ENCODE measurements around the gene OTOP3. TPM values are rescaled to one million over a fixed set of nuclear protein-coding genes. Genes with fewer than 3 reads are reported as not detected.

The OTOP3 gene
- total RNA-seq, 1 experiment from 2014 or later, result not detected

GRCh38 chr17:74888469-74888868 is 47.2 kb upstream of the OTOP3 start:
- Mint-ChIP-seq H3K27me3 (ENCODE audit: low read depth) (peaks cover 40% of the 10 kb centered on the region), H3K27ac (no peak overlapping the region), H3K36me3 (no peaks in the 10 kb centered on the region), H3K4me1 (peaks cover 4% of the 10 kb centered on the region; the same call in 1 of the 2 replicates), H3K4me3 (no peak overlapping the region), H3K9me3 (peaks cover 3% of the 10 kb centered on the region; the same call in 1 of the 2 replicates)
- DNase-seq (ENCODE audit: low spot score), result no peak
- ATAC-seq, result no peak
- CTCF ChIA-PET, result interaction anchor here (0.6 to 2.1 kb wide), 4 partner anchors 22 to 151 kb away, joined by 3 to 6 read pairs (median 4); no protein-coding TSS in a partner anchor
- POLR2A ChIA-PET, result interaction anchor here (0.7 to 1.5 kb wide), 2 partner anchors 16 to 112 kb away, joined by 3 read pairs; partner anchors contain the start of genes FDXR and NAT9
- TF ChIP-seq HMGXB4 (CRISPR knock-in tag; IDR thresholded peaks at IDR 0.05), result no peak
- TF ChIP-seq NR3C1 (CRISPR knock-in tag; conservative IDR thresholded peaks at IDR 0.05; ENCODE audit: low read depth), result no peak
- TF ChIP-seq, protein P1, sequence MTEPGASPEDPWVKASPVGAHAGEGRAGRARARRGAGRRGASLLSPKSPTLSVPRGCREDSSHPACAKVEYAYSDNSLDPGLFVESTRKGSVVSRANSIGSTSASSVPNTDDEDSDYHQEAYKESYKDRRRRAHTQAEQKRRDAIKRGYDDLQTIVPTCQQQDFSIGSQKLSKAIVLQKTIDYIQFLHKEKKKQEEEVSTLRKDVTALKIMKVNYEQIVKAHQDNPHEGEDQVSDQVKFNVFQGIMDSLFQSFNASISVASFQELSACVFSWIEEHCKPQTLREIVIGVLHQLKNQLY (CRISPR knock-in tag; IDR thresholded peaks at IDR 0.05), result no peak
- TF ChIP-seq ZNF219 (CRISPR knock-in tag; IDR thresholded peaks at IDR 0.05; ENCODE audit: borderline replicate concordance), result no peak
- TF ChIP-seq ATF3 (CRISPR knock-in tag; conservative IDR thresholded peaks at IDR 0.05), result no peak
- TF ChIP-seq, protein P2, sequence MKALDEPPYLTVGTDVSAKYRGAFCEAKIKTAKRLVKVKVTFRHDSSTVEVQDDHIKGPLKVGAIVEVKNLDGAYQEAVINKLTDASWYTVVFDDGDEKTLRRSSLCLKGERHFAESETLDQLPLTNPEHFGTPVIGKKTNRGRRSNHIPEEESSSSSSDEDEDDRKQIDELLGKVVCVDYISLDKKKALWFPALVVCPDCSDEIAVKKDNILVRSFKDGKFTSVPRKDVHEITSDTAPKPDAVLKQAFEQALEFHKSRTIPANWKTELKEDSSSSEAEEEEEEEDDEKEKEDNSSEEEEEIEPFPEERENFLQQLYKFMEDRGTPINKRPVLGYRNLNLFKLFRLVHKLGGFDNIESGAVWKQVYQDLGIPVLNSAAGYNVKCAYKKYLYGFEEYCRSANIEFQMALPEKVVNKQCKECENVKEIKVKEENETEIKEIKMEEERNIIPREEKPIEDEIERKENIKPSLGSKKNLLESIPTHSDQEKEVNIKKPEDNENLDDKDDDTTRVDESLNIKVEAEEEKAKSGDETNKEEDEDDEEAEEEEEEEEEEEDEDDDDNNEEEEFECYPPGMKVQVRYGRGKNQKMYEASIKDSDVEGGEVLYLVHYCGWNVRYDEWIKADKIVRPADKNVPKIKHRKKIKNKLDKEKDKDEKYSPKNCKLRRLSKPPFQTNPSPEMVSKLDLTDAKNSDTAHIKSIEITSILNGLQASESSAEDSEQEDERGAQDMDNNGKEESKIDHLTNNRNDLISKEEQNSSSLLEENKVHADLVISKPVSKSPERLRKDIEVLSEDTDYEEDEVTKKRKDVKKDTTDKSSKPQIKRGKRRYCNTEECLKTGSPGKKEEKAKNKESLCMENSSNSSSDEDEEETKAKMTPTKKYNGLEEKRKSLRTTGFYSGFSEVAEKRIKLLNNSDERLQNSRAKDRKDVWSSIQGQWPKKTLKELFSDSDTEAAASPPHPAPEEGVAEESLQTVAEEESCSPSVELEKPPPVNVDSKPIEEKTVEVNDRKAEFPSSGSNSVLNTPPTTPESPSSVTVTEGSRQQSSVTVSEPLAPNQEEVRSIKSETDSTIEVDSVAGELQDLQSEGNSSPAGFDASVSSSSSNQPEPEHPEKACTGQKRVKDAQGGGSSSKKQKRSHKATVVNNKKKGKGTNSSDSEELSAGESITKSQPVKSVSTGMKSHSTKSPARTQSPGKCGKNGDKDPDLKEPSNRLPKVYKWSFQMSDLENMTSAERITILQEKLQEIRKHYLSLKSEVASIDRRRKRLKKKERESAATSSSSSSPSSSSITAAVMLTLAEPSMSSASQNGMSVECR (CRISPR knock-in tag; IDR thresholded peaks at IDR 0.05; ENCODE audit: borderline replicate concordance), result no peak
- no peak for TF ChIP-seq ZSCAN18 (CRISPR knock-in tag; IDR thresholded peaks at IDR 0.05)
- TF ChIP-seq, protein P3, sequence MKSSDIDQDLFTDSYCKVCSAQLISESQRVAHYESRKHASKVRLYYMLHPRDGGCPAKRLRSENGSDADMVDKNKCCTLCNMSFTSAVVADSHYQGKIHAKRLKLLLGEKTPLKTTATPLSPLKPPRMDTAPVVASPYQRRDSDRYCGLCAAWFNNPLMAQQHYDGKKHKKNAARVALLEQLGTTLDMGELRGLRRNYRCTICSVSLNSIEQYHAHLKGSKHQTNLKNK (CRISPR knock-in tag; IDR thresholded peaks at IDR 0.05), result no peak
- no peak for TF ChIP-seq SP1 (CRISPR knock-in tag; conservative IDR thresholded peaks at IDR 0.05)
- TF ChIP-seq ZNF423 (CRISPR knock-in tag; IDR thresholded peaks at IDR 0.05), result no peak
- TF ChIP-seq HMGA2 (CRISPR knock-in tag; IDR thresholded peaks at IDR 0.05), result no peak
- TF ChIP-seq ATF1 (CRISPR knock-in tag; IDR thresholded peaks at IDR 0.05), result no peak
- TF ChIP-seq AFF4 (CRISPR knock-in tag; IDR thresholded peaks at IDR 0.05; ENCODE audit: borderline replicate concordance), result no peak
- TF ChIP-seq E2F5 (CRISPR knock-in tag; IDR thresholded peaks at IDR 0.05), result no peak
